HG02763 (cell line): ENCODE data around the gene GRID1.

ENCODE experiments used
- ATAC-seq: cut with Tn5 transposase; IDR thresholded peaks from one replicate; pipeline ENCODE4 v1.9.1; 2021; ENCODE audit warnings: mild to moderate bottlenecking, moderate library complexity; ENCODE audit not compliant: unreplicated experiment

The GRID1 gene

GRCh38 chr10:86355571-86356038 is 11.0 kb downstream of the GRID1 start:
- no peak for ATAC-seq

- ATAC-seq: no peak
Measured at GRCh38 chr10:86354761-86355540, 11.6 kb downstream of the GRID1 start.

DNA sequence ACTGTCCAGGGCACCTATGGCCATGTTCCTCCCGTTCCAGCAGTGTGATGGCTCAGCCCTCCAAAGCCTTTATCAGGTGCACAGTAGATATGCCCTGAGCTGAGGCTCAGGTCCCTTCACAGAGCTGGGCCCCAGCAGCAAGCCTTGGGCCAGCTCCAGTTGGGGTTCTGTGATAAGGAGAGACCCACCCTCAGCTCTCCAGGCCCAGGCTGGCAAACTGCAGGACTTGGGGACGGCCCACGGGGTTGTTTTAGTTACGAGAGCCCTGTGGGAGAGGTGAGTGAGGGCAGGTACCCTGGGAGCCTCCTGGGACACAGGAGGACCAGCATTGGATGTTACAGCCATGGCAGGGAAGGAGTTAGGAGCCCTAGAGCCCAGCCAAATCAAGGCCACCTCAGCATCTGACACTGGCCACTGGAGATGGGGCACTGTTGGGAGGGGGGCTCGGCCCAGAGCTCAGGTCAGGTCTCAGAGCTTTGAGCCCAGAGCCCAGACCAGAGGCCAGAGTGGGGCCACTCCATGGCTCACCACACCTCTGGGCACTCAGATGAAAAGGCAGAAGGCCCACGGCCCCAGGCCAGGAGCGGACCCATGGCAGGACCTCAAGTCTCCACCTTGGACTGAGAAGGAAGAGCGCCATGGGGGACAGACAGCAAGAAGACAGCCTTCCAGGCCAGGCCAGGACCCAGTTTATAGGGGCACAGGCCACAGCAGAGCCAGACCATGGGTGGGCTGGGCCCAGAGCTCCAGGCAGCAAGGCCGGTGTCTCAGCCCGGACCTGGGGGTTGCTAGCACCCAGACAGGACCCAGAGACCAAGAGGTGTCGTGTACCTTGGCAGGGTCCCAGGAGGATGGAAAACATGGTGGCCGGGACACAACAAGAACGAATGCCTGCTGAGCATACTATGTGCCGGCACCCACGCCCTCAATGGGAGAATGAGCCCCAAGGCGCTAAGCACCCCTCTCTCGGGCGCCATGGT is 12.8 kb downstream of the GRID1 start:
- ATAC-seq: no peak

DNA sequence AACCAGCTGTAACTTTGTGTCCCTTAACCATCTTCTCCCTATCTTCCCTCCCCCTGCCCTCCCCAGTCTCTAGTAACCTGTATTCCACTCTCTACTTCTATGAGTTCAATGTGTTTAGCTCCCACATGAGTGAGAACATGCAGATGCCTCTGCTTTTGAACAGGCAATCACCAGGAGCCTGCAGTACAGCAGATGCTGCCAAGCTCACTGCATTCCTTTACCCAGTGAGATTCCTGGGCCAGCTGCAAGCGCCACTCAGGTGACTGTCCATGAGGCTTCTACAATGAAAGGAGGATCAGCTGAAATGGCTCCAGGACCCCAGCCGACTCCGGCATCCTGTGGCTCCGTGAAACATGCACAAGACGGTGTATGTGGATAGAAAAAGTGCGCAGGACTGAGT is 15.7 kb downstream of the GRID1 start:
- ATAC-seq: no peak

- ATAC-seq: no peak
Measured at GRCh38 chr10:86349940-86350630, 16.5 kb downstream of the GRID1 start.

GRCh38 chr10:86349474-86349873 is 17.1 kb downstream of the GRID1 start:
- ATAC-seq: no peak

DNA sequence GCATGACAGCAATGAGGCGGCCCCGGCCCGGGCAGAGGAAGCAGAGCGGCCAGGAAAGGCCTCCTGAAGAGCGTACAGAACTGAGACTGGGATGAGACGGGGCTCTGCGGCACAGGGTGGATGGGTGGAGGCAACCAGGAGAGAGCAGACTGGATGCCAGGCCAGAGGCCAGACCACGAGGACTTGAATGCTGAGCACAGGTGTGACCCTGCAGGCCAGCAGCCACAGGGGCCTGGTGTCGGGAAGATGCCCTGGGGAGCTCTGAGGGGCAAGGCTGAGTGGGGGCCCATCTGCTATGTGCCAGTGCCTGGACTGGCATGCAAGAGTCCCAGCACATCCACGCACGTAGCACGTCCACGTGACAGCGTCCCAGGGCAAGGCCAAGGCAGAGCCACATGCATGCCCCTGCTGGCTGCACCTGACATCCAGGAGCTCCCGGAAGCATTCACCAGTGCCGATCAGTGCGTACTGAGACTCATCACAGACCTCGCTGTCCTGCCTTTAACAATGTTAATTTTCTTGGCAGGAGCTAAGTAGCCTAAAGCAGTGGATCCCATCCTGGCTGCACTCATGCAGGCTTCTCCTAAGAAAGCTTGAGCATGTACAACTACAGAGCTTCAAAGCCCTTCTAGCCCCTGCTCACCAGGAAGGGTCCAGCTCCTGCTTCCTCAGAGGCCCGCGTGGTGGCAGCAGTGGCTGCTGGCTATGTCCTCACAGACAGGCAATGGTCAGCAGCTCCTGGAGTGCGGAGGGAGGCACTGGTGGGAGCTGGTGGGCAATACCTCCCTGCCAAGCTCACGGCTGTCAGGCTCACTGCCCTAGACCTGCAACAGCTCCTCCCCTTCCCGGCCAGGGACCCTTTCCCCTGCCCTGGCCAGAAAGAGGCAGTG is 18.0 kb downstream of the GRID1 start:
- no peak for ATAC-seq

DNA sequence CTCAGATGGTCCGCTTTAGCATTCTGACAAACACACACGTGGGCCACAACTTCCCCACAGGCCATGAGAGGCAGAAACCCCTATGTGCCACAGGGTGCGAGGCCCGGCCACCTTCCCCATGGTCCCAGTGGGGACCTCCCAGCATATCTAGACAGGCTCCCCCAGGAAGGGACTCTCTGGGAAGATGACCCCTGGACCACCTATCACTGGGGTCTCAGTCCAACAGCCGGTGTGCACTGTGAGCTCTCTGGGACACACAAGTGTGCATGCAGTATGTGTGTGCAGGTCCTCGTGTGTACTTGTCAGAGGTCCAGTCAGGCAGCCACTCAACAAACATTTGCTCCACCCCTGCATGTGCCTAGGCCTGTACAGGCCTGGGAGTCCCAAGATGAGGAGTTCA is 18.7 kb downstream of the GRID1 start:
- ATAC-seq: no peak

- ATAC-seq: no peak
Measured at GRCh38 chr10:86346799-86347665, 19.6 kb downstream of the GRID1 start.

GRCh38 chr10:86345859-86346798 is 20.5 kb downstream of the GRID1 start:
- no peak for ATAC-seq

DNA sequence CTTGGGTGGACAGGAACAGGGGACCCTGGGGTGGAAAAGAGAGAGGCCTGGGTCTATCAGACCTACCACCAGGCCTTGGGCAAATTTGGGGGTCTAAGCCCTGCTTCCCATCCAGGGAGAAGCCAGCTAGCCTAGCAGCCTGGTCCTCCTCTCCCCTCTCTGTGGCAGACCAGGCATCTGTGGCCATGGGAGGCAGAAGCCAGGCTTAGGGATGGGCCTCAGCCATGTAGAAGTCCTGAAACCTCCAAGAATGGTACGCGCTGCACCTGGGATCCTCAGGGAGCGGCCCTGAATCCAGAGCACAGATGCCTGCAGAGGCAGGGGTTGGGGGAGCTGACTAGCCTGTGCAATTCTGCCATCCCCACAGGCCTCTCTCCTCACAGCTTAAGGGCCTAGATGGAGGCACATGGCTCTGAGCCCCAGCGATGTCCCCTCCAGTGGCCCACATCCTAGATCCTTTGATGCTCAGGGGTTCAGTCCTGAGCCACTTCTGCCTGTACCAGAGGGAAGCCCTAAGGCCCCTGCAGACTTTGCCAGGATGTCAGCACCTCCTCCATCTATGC is 21.2 kb downstream of the GRID1 start:
- ATAC-seq: no peak

- ATAC-seq: no peak
Measured at GRCh38 chr10:86344714-86345161, 21.9 kb downstream of the GRID1 start.

DNA sequence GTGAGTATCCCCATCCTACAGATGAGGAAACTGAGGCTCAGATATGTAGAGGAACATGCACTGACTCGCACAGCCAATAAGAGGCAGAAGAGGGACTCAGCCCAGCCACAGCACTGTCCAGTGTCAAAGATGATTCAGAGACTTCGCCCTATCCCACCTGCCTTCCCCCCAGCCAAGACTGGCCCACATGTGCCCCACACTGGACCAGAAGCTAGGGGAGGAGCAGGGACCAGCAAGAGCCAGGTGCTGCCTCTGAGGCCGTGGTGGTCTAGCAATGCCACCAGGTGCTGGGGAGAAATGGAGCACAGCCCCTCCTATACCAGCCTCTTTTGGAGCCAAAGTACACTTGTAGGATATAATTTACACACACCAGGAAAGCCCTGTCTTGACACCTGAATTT is 22.3 kb downstream of the GRID1 start:
- ATAC-seq: no peak

- no peak for ATAC-seq
Measured at GRCh38 chr10:86343761-86344160, 22.8 kb downstream of the GRID1 start.

DNA sequence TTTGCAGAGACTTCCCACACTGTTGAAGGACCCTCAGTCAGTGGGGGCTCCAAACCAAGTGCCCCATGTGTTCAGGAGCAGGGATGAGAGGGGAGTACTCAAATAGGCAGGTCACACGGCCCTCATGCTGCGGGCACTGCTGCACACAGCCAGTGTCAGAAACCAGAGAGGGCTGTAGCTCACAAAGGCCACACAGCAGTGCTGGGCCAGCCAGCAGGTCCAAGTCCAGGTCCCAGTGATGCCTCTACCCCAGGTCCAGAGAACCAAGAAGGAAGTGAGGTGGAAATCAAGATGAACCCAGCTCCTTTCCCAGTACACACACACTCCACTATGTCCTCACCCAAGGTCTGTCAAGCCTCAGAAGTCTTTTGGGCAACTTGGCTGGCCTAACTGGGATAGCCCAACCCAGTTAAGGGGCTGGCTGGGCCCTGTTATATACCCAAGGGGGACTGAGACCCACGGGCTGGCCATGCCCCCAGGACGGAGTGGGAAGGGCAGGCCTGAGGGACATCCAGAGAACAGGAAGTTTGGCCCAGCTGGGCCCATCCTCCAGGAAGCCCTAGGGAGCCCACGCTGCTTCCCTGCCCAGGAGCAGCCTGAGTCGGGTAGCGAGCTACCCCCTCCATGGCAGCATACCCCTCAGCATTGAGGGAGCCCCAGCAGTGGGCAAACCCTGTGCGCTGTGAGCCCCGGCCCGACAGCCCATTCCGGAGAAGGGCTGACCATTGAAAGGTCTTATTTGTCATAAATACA is 24.3 kb downstream of the GRID1 start:
- no peak for ATAC-seq

DNA sequence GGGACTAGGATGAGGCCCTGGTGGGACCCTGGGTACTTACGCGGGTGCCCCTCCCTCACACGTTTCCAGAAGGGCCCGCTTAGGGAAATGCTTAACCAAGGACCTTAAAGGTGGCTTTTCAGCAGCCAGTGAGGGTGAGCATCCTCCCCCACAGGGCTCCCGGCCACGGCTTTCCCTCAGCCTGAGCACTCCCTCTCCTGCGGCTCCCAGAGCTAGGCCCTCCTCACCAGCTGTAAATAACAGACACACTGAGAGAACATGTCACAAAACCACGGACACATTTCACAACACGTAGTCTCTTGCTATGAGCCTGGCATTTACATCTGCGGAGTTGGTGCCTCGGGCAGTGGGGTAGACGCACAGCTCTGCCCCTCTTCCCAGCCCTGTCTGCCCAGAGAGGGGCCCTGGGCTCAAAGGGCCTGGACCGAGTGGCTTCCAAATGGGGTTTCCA is 25.2 kb downstream of the GRID1 start:
- ATAC-seq: no peak

DNA sequence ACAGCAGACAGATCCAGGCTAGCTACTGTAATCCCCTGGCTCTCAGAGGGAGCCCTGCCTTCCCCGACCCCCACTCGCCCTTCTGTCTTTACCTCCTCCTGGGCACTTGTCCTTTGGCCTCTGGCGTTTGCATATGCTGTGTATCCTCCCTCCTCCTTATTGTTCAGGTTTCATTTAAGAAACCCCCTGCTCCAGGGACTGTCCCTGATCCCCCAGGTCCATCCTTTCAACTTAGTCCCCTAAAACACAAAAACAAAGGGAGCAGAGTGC is 25.7 kb downstream of the GRID1 start:
- no peak for ATAC-seq
